HepG2 (cell line): ENCODE results near the gene MAPK12. TPM values are rescaled to one million over a fixed set of nuclear protein-coding genes. Genes with fewer than 3 reads are reported as not detected.

Experiments used
- ETV6 ChIP-seq: sonication (generic); formaldehyde crosslinking; conservative IDR thresholded peaks from 2 replicates; pipeline ENCODE4 v1.4.0; 2020; ENCODE audit warnings: missing genetic modification reagents
- FIP1L1 ChIP-seq: fragments of 200-400 bp; formaldehyde crosslinking; IDR thresholded peaks from 2 replicates; pipeline ENCODE4 v1.6.1; 2018; ENCODE audit warnings: low read depth, mild to moderate bottlenecking, low read length, moderate library complexity, borderline replicate concordance; ENCODE audit not compliant: insufficient read depth
- FOXC1 ChIP-seq: sonication (generic); formaldehyde crosslinking; IDR thresholded peaks from 2 replicates; pipeline ENCODE4 v1.8.0; 2022; ENCODE audit warnings: mild to moderate bottlenecking, missing genetic modification reagents, borderline replicate concordance
- FOXJ3 ChIP-seq: sonication (generic); formaldehyde crosslinking; IDR thresholded peaks from 2 replicates; pipeline ENCODE4 v1.4.0; 2020; ENCODE audit warnings: missing genetic modification reagents, mild to moderate bottlenecking, borderline replicate concordance
- MIER3 ChIP-seq: IDR thresholded peaks from 2 replicates; pipeline ENCODE4 v1.6.1; 2016; ENCODE audit warnings: missing compliant biosample characterization, borderline replicate concordance
- NONO ChIP-seq, 2 experiments: fragments of 450-650 bp in 1 of 2; sonication (generic) in 1 of 2; formaldehyde crosslinking in 1 of 2; IDR thresholded peaks in 1 of 2; conservative IDR thresholded peaks in 1 of 2; 2 replicates each; pipeline versions ENCODE4 v1.6.1 to v1.8.0; 2017 to 2022; ENCODE audit warnings: mild to moderate bottlenecking in 1 of 2, missing genetic modification reagents in 1 of 2, moderate library complexity in 1 of 2
- SAFB2 ChIP-seq: sonication (generic); formaldehyde crosslinking; IDR thresholded peaks from 2 replicates; pipeline ENCODE4 v1.5.1; 2020; ENCODE audit warnings: missing genetic modification reagents, low read depth, mild to moderate bottlenecking, borderline replicate concordance
- SETDB1 ChIP-seq: sonication (generic); formaldehyde crosslinking; IDR thresholded peaks from 2 replicates; pipeline ENCODE4 v1.5.1; 2020; ENCODE audit warnings: missing genetic modification reagents, mild to moderate bottlenecking, borderline replicate concordance
- SMARCC2 ChIP-seq: fragments of 450-650 bp; IDR thresholded peaks from 2 replicates; pipeline ENCODE4 v1.6.1; 2017; ENCODE audit warnings: antibody characterized with exemption, mild to moderate bottlenecking
- SP4 ChIP-seq: sonication (generic); formaldehyde crosslinking; IDR thresholded peaks from 2 replicates; pipeline ENCODE4 v1.8.1; 2023; ENCODE audit warnings: mild to moderate bottlenecking, missing genetic modification reagents
- SP5 ChIP-seq: IDR thresholded peaks from 2 replicates; pipeline ENCODE4 v1.6.1; 2016; ENCODE audit warnings: low read depth, borderline replicate concordance
- TEAD2 ChIP-seq: sonication (generic); formaldehyde crosslinking; IDR thresholded peaks from 2 replicates; pipeline ENCODE4 v1.9.0; 2021; ENCODE audit warnings: missing genetic modification reagents
- ZNF510 ChIP-seq: sonication (generic); formaldehyde crosslinking; IDR thresholded peaks from 2 replicates; pipeline ENCODE4 v1.4.0; 2020; ENCODE audit warnings: low read depth, mild to moderate bottlenecking, missing genetic modification reagents
- ZNF7 ChIP-seq: IDR thresholded peaks from 2 replicates; pipeline ENCODE4 v1.6.1; 2016; ENCODE audit warnings: missing biosample characterization, missing genetic modification reagents
- ZNF879 ChIP-seq: sonication (generic); formaldehyde crosslinking; IDR thresholded peaks from 2 replicates; pipeline ENCODE4 v1.8.1; 2023; ENCODE audit warnings: missing genetic modification reagents
- polyA plus RNA-seq, 8 experiments: library from polyadenylated mRNA; depleted of rRNA in 3 of 8; stranded (reverse) in 7 of 8; unstranded in 1 of 8; fragments of >200 nt; fragmentation: Illumina TruSeq in 4 of 8; extraction: Trizol in 4 of 8; gene quantifications; 2 replicates each; pipeline versions ENCODE4 v1.2.1 to v1.2.3, GENCODE V29; 2011 to 2016; ENCODE audit warnings: low read depth in 4 of 8, missing spikeins in 1 of 8, mixed read lengths in 1 of 8; ENCODE audit not compliant: insufficient read depth in 1 of 8
- total RNA-seq, 5 experiments: library from RNA; depleted of rRNA; stranded (reverse); fragments of >200 nt; fragmentation: Illumina TruSeq; extraction: Trizol; gene quantifications; 2 replicates each; pipeline ENCODE4 v1.2.3, GENCODE V29; 2016; ENCODE audit warnings: low read depth in 1 of 5
- TF ChIP-seq, protein P1 (sequence below), 2 experiments: fragments of 450-650 bp in 1 of 2; sonication (generic) in 1 of 2; formaldehyde crosslinking in 1 of 2; IDR thresholded peaks; 2 replicates each; pipeline versions ENCODE4 v1.6.1 to v1.8.0; 2016 to 2022; ENCODE audit warnings: antibody characterized with exemption in 1 of 2, mild to moderate bottlenecking in 1 of 2, missing genetic modification reagents in 1 of 2
- TF ChIP-seq, protein P2 (sequence below): sonication (generic); formaldehyde crosslinking; IDR thresholded peaks from 2 replicates; pipeline ENCODE4 v1.8.1; 2022; ENCODE audit warnings: low read depth, mild to moderate bottlenecking, missing genetic modification reagents

The MAPK12 gene
- total and polyA plus RNA-seq, 2 of the 13 experiments (the other 11 are each of a cell fraction or from before 2014, with no cell fraction given): 22.2 to 23.3 TPM

DNA sequence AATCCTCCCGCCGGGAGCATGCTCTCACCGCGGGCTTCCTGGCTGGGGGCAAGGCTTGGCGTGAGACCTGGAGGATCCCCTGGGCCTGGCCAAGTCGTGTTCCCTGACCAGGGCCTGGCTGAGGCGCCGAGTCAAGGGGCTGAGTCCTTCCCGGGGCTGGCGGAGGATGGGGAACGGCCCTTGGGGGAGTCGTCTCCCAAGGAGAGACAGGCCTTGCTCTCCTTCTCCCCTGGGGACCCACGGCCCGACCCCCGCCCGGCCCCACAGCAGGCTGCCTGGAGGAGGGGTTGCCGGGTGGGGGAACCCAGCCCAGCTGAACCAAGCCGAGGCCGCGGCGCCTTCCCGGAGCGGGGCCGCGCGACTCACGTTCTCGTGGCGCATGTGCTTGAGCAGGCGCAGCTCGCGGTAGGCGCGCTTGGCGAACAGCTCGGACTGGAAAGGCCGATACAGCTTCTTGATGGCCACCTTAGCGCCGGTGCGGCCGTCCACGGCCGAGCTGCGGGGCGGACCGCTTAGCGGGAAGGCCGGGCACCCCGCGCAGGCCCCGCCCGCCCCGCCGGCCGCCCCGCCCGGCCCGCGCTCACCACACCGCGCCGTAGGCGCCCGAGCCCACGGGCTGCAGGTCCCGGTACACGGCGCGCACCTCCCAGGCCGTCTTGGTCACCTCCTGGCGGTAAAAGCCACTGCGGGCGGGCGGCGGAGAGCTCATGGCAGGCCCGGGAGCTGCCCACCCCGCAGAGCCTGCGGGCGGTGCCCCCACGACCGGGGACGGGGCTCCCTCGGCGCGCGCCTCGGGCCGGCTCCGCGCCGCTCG lies 475 bp downstream of the MAPK12 start (continued):
- TF ChIP-seq, protein P1, sequence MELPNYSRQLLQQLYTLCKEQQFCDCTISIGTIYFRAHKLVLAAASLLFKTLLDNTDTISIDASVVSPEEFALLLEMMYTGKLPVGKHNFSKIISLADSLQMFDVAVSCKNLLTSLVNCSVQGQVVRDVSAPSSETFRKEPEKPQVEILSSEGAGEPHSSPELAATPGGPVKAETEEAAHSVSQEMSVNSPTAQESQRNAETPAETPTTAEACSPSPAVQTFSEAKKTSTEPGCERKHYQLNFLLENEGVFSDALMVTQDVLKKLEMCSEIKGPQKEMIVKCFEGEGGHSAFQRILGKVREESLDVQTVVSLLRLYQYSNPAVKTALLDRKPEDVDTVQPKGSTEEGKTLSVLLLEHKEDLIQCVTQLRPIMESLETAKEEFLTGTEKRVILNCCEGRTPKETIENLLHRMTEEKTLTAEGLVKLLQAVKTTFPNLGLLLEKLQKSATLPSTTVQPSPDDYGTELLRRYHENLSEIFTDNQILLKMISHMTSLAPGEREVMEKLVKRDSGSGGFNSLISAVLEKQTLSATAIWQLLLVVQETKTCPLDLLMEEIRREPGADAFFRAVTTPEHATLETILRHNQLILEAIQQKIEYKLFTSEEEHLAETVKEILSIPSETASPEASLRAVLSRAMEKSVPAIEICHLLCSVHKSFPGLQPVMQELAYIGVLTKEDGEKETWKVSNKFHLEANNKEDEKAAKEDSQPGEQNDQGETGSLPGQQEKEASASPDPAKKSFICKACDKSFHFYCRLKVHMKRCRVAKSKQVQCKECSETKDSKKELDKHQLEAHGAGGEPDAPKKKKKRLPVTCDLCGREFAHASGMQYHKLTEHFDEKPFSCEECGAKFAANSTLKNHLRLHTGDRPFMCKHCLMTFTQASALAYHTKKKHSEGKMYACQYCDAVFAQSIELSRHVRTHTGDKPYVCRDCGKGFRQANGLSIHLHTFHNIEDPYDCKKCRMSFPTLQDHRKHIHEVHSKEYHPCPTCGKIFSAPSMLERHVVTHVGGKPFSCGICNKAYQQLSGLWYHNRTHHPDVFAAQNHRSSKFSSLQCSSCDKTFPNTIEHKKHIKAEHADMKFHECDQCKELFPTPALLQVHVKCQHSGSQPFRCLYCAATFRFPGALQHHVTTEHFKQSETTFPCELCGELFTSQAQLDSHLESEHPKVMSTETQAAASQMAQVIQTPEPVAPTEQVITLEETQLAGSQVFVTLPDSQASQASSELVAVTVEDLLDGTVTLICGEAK (IDR thresholded peaks at IDR 0.05): no peak
- TF ChIP-seq, protein P1 (CRISPR knock-in tag; IDR thresholded peaks at IDR 0.05): peak; percentile 55; the same call in 1 of the 2 replicates
- TF ChIP-seq ZNF510 (CRISPR knock-in tag) (no peak), FIP1L1 (no peak), ETV6 (CRISPR knock-in tag) (no peak), ZNF7 (CRISPR knock-in tag) (no peak), NONO (IDR thresholded peaks at IDR 0.05) (no peak), NONO (CRISPR knock-in tag; conservative IDR thresholded peaks at IDR 0.05) (0 out of 2 replicates have a peak, but pooled peaks have one; percentile 29), MIER3 (CRISPR knock-in tag) (no peak), SP4 (CRISPR knock-in tag) (no peak), SAFB2 (CRISPR knock-in tag) (no peak), ZNF879 (CRISPR knock-in tag) (no peak), SMARCC2 (no peak), SP5 (CRISPR knock-in tag) (0 out of 2 replicates have a peak, but pooled peaks have one; percentile 24), FOXC1 (CRISPR knock-in tag) (0 out of 2 replicates have a peak, but pooled peaks have one; percentile 44), TEAD2 (CRISPR knock-in tag) (no peak), SETDB1 (CRISPR knock-in tag) (no peak), FOXJ3 (CRISPR knock-in tag) (no peak)
- TF ChIP-seq, protein P2, sequence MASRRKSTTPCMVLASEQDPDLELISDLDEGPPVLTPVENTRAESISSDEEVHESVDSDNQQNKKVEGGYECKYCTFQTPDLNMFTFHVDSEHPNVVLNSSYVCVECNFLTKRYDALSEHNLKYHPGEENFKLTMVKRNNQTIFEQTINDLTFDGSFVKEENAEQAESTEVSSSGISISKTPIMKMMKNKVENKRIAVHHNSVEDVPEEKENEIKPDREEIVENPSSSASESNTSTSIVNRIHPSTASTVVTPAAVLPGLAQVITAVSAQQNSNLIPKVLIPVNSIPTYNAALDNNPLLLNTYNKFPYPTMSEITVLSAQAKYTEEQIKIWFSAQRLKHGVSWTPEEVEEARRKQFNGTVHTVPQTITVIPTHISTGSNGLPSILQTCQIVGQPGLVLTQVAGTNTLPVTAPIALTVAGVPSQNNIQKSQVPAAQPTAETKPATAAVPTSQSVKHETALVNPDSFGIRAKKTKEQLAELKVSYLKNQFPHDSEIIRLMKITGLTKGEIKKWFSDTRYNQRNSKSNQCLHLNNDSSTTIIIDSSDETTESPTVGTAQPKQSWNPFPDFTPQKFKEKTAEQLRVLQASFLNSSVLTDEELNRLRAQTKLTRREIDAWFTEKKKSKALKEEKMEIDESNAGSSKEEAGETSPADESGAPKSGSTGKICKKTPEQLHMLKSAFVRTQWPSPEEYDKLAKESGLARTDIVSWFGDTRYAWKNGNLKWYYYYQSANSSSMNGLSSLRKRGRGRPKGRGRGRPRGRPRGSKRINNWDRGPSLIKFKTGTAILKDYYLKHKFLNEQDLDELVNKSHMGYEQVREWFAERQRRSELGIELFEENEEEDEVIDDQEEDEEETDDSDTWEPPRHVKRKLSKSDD (CRISPR knock-in tag): no peak
